ENCODE data around the gene RRAD.

DNA sequence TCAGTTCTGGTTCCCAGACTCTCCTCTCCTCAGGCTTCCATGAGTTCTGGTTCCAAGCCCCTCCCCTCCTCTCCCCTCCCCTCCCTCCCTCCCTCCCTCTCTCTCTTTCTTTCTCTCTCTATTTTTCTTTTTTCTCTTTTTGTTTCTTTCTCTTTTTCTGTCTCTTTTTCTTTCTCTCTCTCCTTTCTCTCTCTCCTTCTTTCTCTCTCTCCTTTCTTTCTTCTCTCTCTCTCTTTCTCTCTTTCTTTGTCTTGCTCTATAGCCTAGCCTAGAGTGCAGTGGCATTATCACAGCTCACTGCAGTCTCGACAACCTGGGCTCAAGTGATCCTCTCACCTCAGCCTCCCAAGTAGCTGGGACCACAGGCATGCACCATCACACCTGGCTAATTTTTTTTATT is 34.9 kb upstream of the RRAD start:
- TF ChIP-seq EZH2 (IDR thresholded peaks at IDR 0.05; ENCODE audit: insufficient read depth, poor library complexity, severe bottlenecking) (no peak), EZH2phosphoT487 (IDR thresholded peaks at IDR 0.05; ENCODE audit: insufficient read depth, low read depth) (no peak)
